ENCODE data around the gene PXDN. TPM values are rescaled to one million over a fixed set of nuclear protein-coding genes. Genes with fewer than 3 reads are reported as not detected.

The PXDN gene
- total and polyA plus RNA-seq, 2 donors (not counting 1 experiment from before 2014, with no cell fraction given): 0.21 to 1.4 TPM

GRCh38 chr2:1782514-1782913 lies 38.2 kb upstream of the PXDN start:
- Histone ChIP-seq H4K20me1 (ENCODE audit: control insufficient read depth, insufficient read depth, low read length, poor library complexity, severe bottlenecking) (no peaks in the 10 kb centered on the region), H3K9me3 (ENCODE audit: control extremely low read depth in 1 of 3, control insufficient read depth in 2 of 3, insufficient read depth in 1 of 3, low read length in 2 of 3) (no peaks in the 10 kb centered on the region), H3K4me2 (replicated peaks; ENCODE audit: low read depth, low read length, poor library complexity, severe bottlenecking) (no peak overlapping the region), H3K9ac (ENCODE audit: low read length) (no peak overlapping the region), H2AFZ (ENCODE audit: insufficient read depth, low read depth, low read length, poor library complexity, severe bottlenecking) (no peak overlapping the region), H3K4me1 (ENCODE audit: control insufficient read depth in 2 of 2, insufficient read depth in 2 of 2, low read length in 2 of 2) (no peaks in the 10 kb centered on the region), H3K79me2 (ENCODE audit: control insufficient read depth, insufficient read depth, low read length) (no peaks in the 10 kb centered on the region), H3K36me3 (replicated peaks in 1 of 2; ENCODE audit: control extremely low read depth in 1 of 2, control insufficient read depth in 1 of 2, extremely low read depth in 1 of 2, insufficient read depth in 2 of 2, low read length in 1 of 2) (no peaks in the 10 kb centered on the region), H3K4me3 (ENCODE audit: control extremely low read depth in 1 of 5, extremely low read depth in 1 of 5, insufficient read depth in 1 of 5, low read depth in 2 of 5, low read length in 4 of 5) (no peak overlapping the region), H3K27ac (ENCODE audit: low read length in 2 of 2) (no peak overlapping the region), H3K27me3 (replicated peaks in 1 of 4; ENCODE audit: control extremely low read depth in 1 of 4, control insufficient read depth in 3 of 4, insufficient read depth in 4 of 4, low read length in 3 of 4) (no peaks in the 10 kb centered on the region)
- POLR2A ChIA-PET: no interaction called here
- TF ChIP-seq EZH2 (IDR thresholded peaks at IDR 0.05; ENCODE audit: borderline replicate concordance, insufficient read depth, low read depth, low read length, poor library complexity, severe bottlenecking): no peak
- TF ChIP-seq, protein P1, sequence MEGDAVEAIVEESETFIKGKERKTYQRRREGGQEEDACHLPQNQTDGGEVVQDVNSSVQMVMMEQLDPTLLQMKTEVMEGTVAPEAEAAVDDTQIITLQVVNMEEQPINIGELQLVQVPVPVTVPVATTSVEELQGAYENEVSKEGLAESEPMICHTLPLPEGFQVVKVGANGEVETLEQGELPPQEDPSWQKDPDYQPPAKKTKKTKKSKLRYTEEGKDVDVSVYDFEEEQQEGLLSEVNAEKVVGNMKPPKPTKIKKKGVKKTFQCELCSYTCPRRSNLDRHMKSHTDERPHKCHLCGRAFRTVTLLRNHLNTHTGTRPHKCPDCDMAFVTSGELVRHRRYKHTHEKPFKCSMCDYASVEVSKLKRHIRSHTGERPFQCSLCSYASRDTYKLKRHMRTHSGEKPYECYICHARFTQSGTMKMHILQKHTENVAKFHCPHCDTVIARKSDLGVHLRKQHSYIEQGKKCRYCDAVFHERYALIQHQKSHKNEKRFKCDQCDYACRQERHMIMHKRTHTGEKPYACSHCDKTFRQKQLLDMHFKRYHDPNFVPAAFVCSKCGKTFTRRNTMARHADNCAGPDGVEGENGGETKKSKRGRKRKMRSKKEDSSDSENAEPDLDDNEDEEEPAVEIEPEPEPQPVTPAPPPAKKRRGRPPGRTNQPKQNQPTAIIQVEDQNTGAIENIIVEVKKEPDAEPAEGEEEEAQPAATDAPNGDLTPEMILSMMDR (IDR thresholded peaks at IDR 0.05): no peak
- H3K27ac Mint-ChIP-seq: no peak overlapping the region
- H3K4me1 Mint-ChIP-seq: no peaks in the 10 kb centered on the region
- DNase-seq (no peak), ATAC-seq (ENCODE audit: low read depth) (no peak)
- H3K4me3 Mint-ChIP-seq: no peak overlapping the region
- intact Hi-C loops (cut with micrococcal nuclease): no loop called here
- peaks cover 13% of the 10 kb centered on the region for H3K27me3 Mint-ChIP-seq
- CTCF ChIA-PET: no interaction called here
- no peaks in the 10 kb centered on the region for H3K9me3 Mint-ChIP-seq (ENCODE audit: insufficient read depth)
- WGBS (ENCODE audit: insufficient coverage): 90% methylated on average over 11 of the region's 11 CpGs

DNA sequence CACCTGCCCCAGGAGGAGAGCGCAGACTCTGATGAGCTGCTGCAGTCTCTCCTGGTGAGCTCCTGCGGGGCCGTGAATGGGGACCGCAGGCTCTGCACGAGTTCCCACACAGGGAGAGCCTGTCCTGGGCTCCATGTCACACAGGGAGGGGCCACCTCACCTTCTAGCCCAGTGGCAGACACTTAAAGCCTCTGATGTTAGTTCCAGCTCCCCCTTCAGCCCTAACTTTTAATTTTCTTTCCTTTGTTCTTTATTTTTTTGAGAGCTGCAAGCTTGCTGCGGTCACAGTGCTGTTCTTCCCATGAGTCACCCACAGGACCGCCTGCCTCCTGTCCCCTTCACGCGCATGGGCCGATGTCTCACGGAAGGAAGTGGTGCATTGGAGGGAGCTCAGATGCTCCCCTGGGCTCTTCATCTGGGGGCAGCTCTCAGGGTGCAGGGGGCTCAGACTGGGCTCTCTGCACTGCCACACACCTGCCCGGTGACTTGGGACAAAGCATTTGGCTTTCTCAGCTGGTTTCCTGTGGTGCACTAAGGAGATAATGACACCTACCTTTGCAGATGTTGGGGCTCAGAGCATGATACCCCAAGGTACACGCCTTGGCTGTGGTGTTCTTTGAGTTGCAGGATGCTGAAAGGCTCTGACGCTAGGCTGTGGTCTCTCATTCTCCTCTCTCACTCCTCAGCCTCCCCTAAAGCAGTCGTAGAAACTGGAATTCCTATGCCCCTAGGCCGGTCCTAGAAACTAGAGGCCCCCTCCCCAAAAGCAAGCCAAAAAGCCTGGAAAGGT lies 37.2 kb upstream of the PXDN start:
- DNase-seq (no peak), ATAC-seq (ENCODE audit: low read depth) (no peak)
- Histone ChIP-seq H3K36me3 (replicated peaks in 1 of 2; ENCODE audit: control extremely low read depth in 1 of 2, control insufficient read depth in 1 of 2, extremely low read depth in 1 of 2, insufficient read depth in 2 of 2, low read length in 1 of 2) (no peaks in the 10 kb centered on the region), H4K20me1 (ENCODE audit: control insufficient read depth, insufficient read depth, low read length, poor library complexity, severe bottlenecking) (no peaks in the 10 kb centered on the region), H3K9me3 (ENCODE audit: control extremely low read depth in 1 of 3, control insufficient read depth in 2 of 3, insufficient read depth in 1 of 3, low read length in 2 of 3) (no peaks in the 10 kb centered on the region), H3K9ac (ENCODE audit: low read length) (no peak overlapping the region), H3K4me2 (replicated peaks; ENCODE audit: low read depth, low read length, poor library complexity, severe bottlenecking) (no peak overlapping the region), H3K4me3 (ENCODE audit: control extremely low read depth in 1 of 5, extremely low read depth in 1 of 5, insufficient read depth in 1 of 5, low read depth in 2 of 5, low read length in 4 of 5) (no peak overlapping the region), H3K27ac (ENCODE audit: low read length in 2 of 2) (no peak overlapping the region), H3K27me3 (replicated peaks in 1 of 4; ENCODE audit: control extremely low read depth in 1 of 4, control insufficient read depth in 3 of 4, insufficient read depth in 4 of 4, low read length in 3 of 4) (no peaks in the 10 kb centered on the region), H3K4me1 (ENCODE audit: control insufficient read depth in 2 of 2, insufficient read depth in 2 of 2, low read length in 2 of 2) (no peaks in the 10 kb centered on the region), H3K79me2 (ENCODE audit: control insufficient read depth, insufficient read depth, low read length) (no peaks in the 10 kb centered on the region), H2AFZ (ENCODE audit: insufficient read depth, low read depth, low read length, poor library complexity, severe bottlenecking) (no peak overlapping the region)
- Mint-ChIP-seq H3K27me3 (peaks cover 11% of the 10 kb centered on the region), H3K4me3 (no peak overlapping the region), H3K27ac (no peak overlapping the region), H3K9me3 (ENCODE audit: insufficient read depth) (no peaks in the 10 kb centered on the region), H3K4me1 (no peaks in the 10 kb centered on the region)
- TF ChIP-seq EZH2 (IDR thresholded peaks at IDR 0.05; ENCODE audit: borderline replicate concordance, insufficient read depth, low read depth, low read length, poor library complexity, severe bottlenecking): no peak
- TF ChIP-seq, protein P1 (IDR thresholded peaks at IDR 0.05): no peak
- ChIA-PET POLR2A (no interaction called here), CTCF (no interaction called here)
- intact Hi-C loops (cut with micrococcal nuclease): no loop called here
- WGBS (ENCODE audit: insufficient coverage): 89% methylated on average over 12 of the region's 16 CpGs
